ENCODE measurements around the gene COL25A1.
"Not testable (repeated sequence)": the region's sequence is repeated elsewhere in the genome, so short reads cannot be mapped to it uniquely, and the experiment has no call there.

COL25A1 gene

DNA sequence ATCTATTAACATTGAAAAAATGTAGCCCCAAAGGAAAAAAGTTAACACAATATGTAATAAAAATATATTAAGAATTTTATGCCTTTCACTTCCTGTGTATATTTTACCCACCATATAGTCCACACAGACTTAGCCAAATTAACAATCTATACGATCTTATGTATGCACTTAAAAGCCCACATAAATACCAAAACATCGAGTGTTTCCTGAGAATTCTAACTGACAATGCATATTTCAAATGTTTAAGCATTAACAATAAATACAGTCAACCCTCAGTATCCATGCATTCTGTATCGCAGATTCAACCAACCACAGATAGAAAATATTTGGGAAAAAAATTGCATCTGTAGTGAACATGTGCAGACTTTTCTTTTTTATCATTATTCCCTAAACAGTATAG, 226.8 kb downstream of the COL25A1 start:
- TF ChIP-seq, protein P1, sequence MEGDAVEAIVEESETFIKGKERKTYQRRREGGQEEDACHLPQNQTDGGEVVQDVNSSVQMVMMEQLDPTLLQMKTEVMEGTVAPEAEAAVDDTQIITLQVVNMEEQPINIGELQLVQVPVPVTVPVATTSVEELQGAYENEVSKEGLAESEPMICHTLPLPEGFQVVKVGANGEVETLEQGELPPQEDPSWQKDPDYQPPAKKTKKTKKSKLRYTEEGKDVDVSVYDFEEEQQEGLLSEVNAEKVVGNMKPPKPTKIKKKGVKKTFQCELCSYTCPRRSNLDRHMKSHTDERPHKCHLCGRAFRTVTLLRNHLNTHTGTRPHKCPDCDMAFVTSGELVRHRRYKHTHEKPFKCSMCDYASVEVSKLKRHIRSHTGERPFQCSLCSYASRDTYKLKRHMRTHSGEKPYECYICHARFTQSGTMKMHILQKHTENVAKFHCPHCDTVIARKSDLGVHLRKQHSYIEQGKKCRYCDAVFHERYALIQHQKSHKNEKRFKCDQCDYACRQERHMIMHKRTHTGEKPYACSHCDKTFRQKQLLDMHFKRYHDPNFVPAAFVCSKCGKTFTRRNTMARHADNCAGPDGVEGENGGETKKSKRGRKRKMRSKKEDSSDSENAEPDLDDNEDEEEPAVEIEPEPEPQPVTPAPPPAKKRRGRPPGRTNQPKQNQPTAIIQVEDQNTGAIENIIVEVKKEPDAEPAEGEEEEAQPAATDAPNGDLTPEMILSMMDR (IDR thresholded peaks at IDR 0.05; ENCODE audit: low read depth, low read length), result no peak
- no peak for DNase-seq (ENCODE audit: extremely low read depth, low read depth)

DNA sequence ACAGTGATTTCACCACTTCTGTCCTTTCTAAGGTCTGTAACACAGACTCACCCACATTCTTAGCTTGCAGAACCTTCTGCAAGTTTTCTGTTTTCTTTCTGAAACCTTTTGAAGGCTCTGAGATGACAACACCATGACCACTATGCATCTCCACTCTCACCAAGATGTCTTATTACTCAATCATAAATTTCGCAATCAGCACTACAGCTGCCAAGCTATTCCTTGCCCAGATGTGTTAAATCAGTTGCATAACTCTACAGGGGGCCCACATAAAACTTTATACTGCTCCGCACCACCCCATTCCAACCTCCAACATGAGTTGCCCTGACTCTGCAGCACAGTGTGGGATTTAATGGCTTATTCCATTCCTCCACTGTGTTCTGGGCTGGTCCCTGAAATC, 229.9 kb downstream of the COL25A1 start:
- TF ChIP-seq, protein P1 (IDR thresholded peaks at IDR 0.05; ENCODE audit: low read depth, low read length), result no peak
- peak; percentile 51 for DNase-seq (ENCODE audit: extremely low read depth, low read depth)

DNA sequence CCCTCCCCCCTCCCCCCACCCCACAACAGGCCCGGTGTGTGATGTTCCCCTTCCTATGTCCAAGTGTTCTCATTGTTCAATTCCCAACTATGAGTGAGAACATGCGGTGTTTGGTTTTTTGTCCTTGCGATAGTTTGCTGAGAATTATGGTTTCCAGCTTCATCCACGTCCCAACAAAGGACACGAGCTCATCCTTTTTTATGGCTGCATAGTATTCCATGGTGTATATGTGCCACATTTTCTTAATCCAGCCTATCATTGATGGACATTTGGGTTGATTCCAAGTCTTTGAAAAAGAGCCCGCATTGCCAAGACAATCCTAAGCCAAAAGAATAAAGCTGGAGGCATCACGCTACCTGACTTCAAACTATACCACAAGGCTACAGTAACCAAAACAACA, 231.8 kb downstream of the COL25A1 start:
- not testable (repeated sequence) for DNase-seq (ENCODE audit: extremely low read depth, low read depth)

DNA sequence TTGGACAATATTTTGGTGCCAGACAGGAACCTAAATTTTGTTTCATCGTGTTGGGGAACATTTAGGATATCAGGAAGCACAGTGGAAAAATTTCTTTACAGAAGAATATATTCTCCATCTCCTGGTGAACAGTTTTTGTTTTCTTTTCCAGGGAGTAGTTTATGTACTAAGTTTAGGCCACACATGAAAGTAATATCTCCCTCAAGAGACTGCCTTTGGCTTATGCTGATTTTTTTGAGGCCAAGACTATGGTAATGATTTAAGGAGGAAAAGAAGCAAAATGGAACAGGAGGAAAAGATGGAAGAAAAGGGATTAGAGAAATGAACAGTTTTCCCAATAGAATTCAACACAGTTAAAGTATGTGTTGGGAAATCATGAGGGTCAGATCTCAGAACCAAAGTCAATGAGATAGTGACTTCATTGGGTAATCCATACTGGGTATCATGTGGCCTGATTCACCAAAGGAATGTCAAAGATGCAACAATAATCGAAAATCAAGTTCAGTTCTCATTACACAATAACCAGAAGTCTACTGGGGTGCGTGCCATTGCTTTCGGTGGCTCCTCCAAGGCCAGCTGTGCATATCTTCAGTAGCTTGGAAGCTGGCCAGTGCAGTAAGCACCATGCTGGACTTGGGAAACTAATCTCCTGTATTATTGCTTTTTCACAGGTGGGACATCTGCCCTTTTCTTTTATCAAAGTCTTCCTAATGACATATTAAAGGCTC, 234.8 kb downstream of the COL25A1 start:
- TF ChIP-seq, protein P1 (IDR thresholded peaks at IDR 0.05; ENCODE audit: low read depth, low read length), result no peak
- no peak for DNase-seq (ENCODE audit: extremely low read depth, low read depth)

DNA sequence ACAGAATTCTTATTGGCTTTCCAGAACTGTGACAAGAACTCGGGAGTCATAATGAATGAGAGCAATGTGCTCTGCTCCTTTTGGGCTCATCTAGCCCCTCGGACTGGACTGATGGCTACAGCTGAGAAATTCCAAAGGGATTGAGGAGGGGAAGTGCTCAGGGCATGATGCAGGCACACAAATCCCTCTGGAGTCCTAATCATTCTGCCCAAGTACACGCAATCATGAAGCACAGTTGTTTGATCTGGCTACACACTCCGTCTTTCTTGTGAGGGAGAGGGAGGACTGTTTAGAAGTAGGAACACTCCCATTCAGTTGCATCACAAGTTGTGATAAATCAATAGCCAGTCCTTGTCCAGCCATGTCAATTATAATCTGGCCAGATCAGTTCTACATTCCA, 237.5 kb downstream of the COL25A1 start:
- TF ChIP-seq, protein P1 (IDR thresholded peaks at IDR 0.05; ENCODE audit: low read depth, low read length), result no peak
- DNase-seq (ENCODE audit: extremely low read depth, low read depth), result no peak

DNA sequence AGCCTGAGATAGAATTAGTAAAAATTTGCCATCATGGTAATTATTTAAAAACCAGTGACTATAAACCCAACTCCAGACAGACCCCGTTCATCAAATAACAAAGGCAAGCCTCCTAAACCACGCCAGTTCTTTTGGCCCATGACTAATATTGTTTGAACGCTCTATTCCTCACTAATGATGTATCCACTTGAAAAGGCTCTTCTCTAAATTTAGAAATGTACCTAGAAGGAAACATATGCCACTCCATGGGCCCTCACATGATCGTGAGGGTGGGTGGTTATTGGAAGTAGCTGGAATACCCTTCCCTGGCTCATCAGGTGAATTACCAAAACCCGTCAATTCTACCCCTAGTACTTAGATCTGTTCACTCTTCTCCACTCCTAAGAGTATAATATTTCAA, 249.2 kb downstream of the COL25A1 start:
- no peak for DNase-seq (ENCODE audit: extremely low read depth, low read depth)
- TF ChIP-seq, protein P1 (IDR thresholded peaks at IDR 0.05; ENCODE audit: low read depth, low read length), result no peak

DNA sequence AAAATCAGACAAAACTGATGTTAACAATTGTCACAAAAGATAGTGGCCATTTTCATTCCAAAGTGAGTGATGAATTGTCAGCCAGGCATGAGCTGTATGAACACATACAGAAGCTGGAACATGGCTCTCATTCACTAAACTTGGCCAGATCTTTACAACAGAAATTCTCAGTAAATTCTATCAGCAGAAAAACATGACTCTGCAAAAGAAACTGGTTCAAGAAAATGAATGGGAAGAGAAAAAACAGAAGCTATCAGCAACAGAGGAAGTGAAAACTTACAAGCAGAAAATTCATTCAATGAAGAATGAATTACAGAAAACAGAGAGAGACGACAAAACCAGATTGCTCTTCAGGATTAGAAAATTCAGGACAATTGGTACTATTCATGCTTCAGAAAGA, 249.6 kb downstream of the COL25A1 start:
- TF ChIP-seq, protein P1 (IDR thresholded peaks at IDR 0.05; ENCODE audit: low read depth, low read length), result no peak
- DNase-seq (ENCODE audit: extremely low read depth, low read depth), result no peak

DNA sequence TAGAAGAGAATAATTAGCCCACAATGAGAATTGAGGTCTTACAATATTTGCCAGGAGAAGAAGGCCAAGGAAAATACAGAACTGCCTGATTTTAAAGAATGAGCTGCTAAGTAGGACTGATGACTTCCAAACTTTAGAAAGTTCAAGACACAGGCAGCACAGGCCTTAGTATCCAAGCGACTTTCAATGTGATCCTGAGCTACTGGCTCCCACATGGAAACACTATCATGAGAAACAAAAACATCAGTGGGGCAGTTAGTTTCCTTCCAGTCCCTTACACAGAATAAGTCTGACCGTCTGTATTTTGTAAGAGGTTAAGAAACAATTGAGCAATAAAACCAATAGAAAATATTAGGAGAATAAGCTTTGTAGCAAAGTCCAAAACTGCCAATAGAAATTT, 251.4 kb downstream of the COL25A1 start:
- DNase-seq (ENCODE audit: extremely low read depth, low read depth), result no peak
- TF ChIP-seq, protein P1 (IDR thresholded peaks at IDR 0.05; ENCODE audit: low read depth, low read length), result no peak
